Esophagus muscularis mucosa (tissue), 4 donors: ENCODE data around the gene C21orf58.

Experiments used
- EP300 ChIP-seq: sonication (generic); formaldehyde crosslinking; IDR thresholded peaks from one replicate; pipeline ENCODE4 v1.6.1; 2017; ENCODE audit warnings: antibody characterized with exemption
- POLR2A ChIP-seq: fragments of 450-650 bp; IDR thresholded peaks from one replicate; pipeline ENCODE4 v1.6.1; 2017; ENCODE audit warnings: antibody characterized with exemption, moderate library complexity, mild to moderate bottlenecking, low read depth
- POLR2AphosphoS5 ChIP-seq, 2 donors: sonication (generic); formaldehyde crosslinking; IDR thresholded peaks; one replicate each; pipeline ENCODE4 v1.6.1; 2017; ENCODE audit warnings: antibody characterized with exemption in 2 of 2
- TF ChIP-seq, protein P1 (sequence below), 3 experiments: fragments of 200-600 bp in 2 of 3; fragments of 450-650 bp in 1 of 3; sonication (generic) in 2 of 3; IDR thresholded peaks; one replicate each; pipeline ENCODE4 v1.5.1; 2017 to 2019; ENCODE audit warnings: antibody characterized with exemption in 3 of 3, mild to moderate bottlenecking in 2 of 3, moderate library complexity in 1 of 3

DNA sequence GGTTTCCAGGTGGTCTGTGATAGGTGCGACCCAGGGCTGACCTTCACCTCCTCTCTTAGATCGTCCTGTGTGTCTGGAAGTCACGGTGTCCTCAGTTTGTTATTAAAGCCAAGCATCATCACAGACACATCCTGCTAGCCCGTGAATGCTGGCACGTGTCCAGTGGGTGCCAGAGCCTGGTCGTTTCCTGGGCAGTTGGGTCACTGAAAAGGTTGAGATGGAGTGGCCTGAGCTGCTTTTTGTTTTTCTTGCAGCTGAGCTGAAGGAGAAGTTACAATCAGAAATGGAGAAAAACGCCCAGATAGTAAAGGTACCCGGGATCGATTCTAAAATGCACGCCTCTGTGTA is 23.5 kb upstream of the C21orf58 start:
- TF ChIP-seq, protein P1, sequence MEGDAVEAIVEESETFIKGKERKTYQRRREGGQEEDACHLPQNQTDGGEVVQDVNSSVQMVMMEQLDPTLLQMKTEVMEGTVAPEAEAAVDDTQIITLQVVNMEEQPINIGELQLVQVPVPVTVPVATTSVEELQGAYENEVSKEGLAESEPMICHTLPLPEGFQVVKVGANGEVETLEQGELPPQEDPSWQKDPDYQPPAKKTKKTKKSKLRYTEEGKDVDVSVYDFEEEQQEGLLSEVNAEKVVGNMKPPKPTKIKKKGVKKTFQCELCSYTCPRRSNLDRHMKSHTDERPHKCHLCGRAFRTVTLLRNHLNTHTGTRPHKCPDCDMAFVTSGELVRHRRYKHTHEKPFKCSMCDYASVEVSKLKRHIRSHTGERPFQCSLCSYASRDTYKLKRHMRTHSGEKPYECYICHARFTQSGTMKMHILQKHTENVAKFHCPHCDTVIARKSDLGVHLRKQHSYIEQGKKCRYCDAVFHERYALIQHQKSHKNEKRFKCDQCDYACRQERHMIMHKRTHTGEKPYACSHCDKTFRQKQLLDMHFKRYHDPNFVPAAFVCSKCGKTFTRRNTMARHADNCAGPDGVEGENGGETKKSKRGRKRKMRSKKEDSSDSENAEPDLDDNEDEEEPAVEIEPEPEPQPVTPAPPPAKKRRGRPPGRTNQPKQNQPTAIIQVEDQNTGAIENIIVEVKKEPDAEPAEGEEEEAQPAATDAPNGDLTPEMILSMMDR (IDR thresholded peaks at IDR 0.05), result no peak
- no peak for TF ChIP-seq POLR2AphosphoS5 (IDR thresholded peaks at IDR 0.05)
- no peak for TF ChIP-seq POLR2A
- TF ChIP-seq EP300, result no peak
